H1 (cell line): Measurements from ENCODE around the gene OR11H12. TPM values are rescaled to one million over a fixed set of nuclear protein-coding genes. Genes with fewer than 3 reads are reported as not detected.
"Not testable (repeated sequence)": the region's sequence is repeated elsewhere in the genome, so short reads cannot be mapped to it uniquely, and the experiment has no call there.

Experiments used
- CTCF ChIA-PET: fragments of 300-600 bp; sonication (Branson Sonifier 250); formaldehyde crosslinking; loops from one replicate; lab custom pipeline; 2021; ENCODE audit not compliant: partially characterized antibody; lab: Charles Lee
- POLR2A ChIA-PET: fragments of 300-600 bp; sonication (Branson Sonifier 250); formaldehyde crosslinking; loops from one replicate; lab custom pipeline; 2021; ENCODE audit warnings: inconsistent platforms; ENCODE audit not compliant: partially characterized antibody; lab: Charles Lee
- DNase-seq, 2 experiments: peaks; one replicate each; pipeline versions ENCODE4 v3.0.0 to v3.0.0-alpha.2; 2010 to 2022; ENCODE audit warnings: low spot score in 2 of 2, low read depth in 1 of 2, mixed read lengths in 1 of 2
- FAIRE-seq: peaks from 2 replicates; lab custom pipeline; 2011; peaks lifted over from hg19 to GRCh38; lab: Jason Lieb, UNC
- H2AFZ ChIP-seq: 2 replicates; pipeline ENCODE4 v1.8.1; 2012; ENCODE audit warnings: low read length, inconsistent platforms
- H2AK5ac ChIP-seq: 2 replicates; pipeline ENCODE4 v1.6.1; 2013; ENCODE audit warnings: low read depth, low read length
- H2BK120ac ChIP-seq: replicated peaks from 2 replicates; pipeline ENCODE3; 2013; ENCODE audit warnings: low read depth, low read length, inconsistent platforms
- H2BK12ac ChIP-seq: 2 replicates; pipeline ENCODE4 v1.6.1; 2013; ENCODE audit warnings: low read depth, low read length
- H2BK15ac ChIP-seq: 2 replicates; pipeline ENCODE4 v1.6.1; 2013; ENCODE audit warnings: low read length
- H2BK20ac ChIP-seq: 2 replicates; pipeline ENCODE4 v1.6.1; 2013; ENCODE audit warnings: low read length
- H2BK5ac ChIP-seq: 2 replicates; pipeline ENCODE4 v1.6.1; 2013; ENCODE audit warnings: low read depth, low read length
- H3K14ac ChIP-seq: 2 replicates; pipeline ENCODE4 v1.6.1; 2013; ENCODE audit warnings: inconsistent platforms; ENCODE audit not compliant: insufficient read length
- H3K18ac ChIP-seq: 2 replicates; pipeline ENCODE4 v1.6.1; 2013; ENCODE audit warnings: low read length; ENCODE audit errors: extremely low read depth
- H3K23ac ChIP-seq: 2 replicates; pipeline ENCODE4 v1.6.1; 2013; ENCODE audit warnings: inconsistent platforms; ENCODE audit not compliant: insufficient read length
- H3K23me2 ChIP-seq: 2 replicates; pipeline ENCODE4 v1.6.1; 2013; ENCODE audit warnings: low read depth, low read length
- H3K27ac ChIP-seq: 2 replicates; pipeline ENCODE4 v1.6.1; 2011; ENCODE audit warnings: low read depth, low read length, inconsistent platforms
- H3K27me3 ChIP-seq, 4 experiments: replicated peaks in 1 of 4; 1 replicate in 1 of 4; 2 replicates in 3 of 4; pipeline versions ENCODE4 v1.6.1 to v1.8.1; 2011 to 2013; ENCODE audit warnings: low read length in 3 of 4, mild to moderate bottlenecking in 3 of 4, inconsistent platforms in 2 of 4, mixed read lengths in 2 of 4, moderate library complexity in 1 of 4; ENCODE audit not compliant: control insufficient read depth in 3 of 4, insufficient read depth in 3 of 4; ENCODE audit errors: extremely low read depth in 1 of 4
- H3K36me3 ChIP-seq, 4 experiments: 2 replicates each; pipeline versions ENCODE4 v1.6.1 to v1.8.1; 2011 to 2013; ENCODE audit warnings: mild to moderate bottlenecking in 4 of 4, low read length in 3 of 4, moderate library complexity in 2 of 4, control low read depth in 1 of 4, inconsistent platforms in 1 of 4; ENCODE audit not compliant: insufficient read depth in 4 of 4, control insufficient read depth in 2 of 4
- H3K4ac ChIP-seq: replicated peaks from 2 replicates; pipeline ENCODE3; 2013; ENCODE audit warnings: low read length, low read depth, mixed read lengths, inconsistent platforms; ENCODE audit not compliant: insufficient read length
- H3K4me1 ChIP-seq, 4 experiments: replicated peaks in 1 of 4; 1 replicate in 1 of 4; 2 replicates in 3 of 4; pipeline versions ENCODE4 v1.6.1 to v1.8.1; 2011 to 2013; ENCODE audit warnings: low read length in 3 of 4, inconsistent platforms in 2 of 4, mixed read lengths in 1 of 4; ENCODE audit not compliant: insufficient read depth in 4 of 4, control insufficient read depth in 3 of 4
- H3K4me2 ChIP-seq, 2 experiments: 2 replicates each; pipeline versions ENCODE4 v1.6.1 to v1.8.1; 2011 to 2013; ENCODE audit warnings: low read depth in 2 of 2, low read length in 2 of 2, control low read depth in 1 of 2, inconsistent platforms in 1 of 2, mild to moderate bottlenecking in 1 of 2; ENCODE audit not compliant: insufficient read depth in 1 of 2
- H3K4me3 ChIP-seq, 4 experiments: fragments of 200-600, 300-600 bp in 1 of 4; sonication (generic), shearing (Covaris generic), sonication (Bioruptor Twin) in 1 of 4; 2 replicates each; pipeline versions ENCODE4 v1.5.1 to v1.8.1; 2011 to 2016; ENCODE audit warnings: low read length in 4 of 4, low read depth in 3 of 4, control low read depth in 2 of 4, inconsistent platforms in 2 of 4, mild to moderate bottlenecking in 2 of 4, mixed read lengths in 1 of 4, moderate library complexity in 1 of 4; ENCODE audit not compliant: insufficient read depth in 2 of 4; ENCODE audit errors: extremely low read depth in 1 of 4
- H3K56ac ChIP-seq: replicated peaks from 2 replicates; pipeline ENCODE3; 2013; ENCODE audit warnings: low read depth, mild to moderate bottlenecking, mixed read lengths, low read length, inconsistent platforms; ENCODE audit not compliant: insufficient read length
- H3K79me1 ChIP-seq: 2 replicates; pipeline ENCODE4 v1.6.1; 2013; ENCODE audit warnings: low read depth, low read length, control low read depth
- H3K79me2 ChIP-seq, 2 experiments: 2 replicates each; pipeline versions ENCODE4 v1.6.1 to v1.8.1; 2012 to 2013; ENCODE audit warnings: low read length in 2 of 2, mild to moderate bottlenecking in 2 of 2, inconsistent platforms in 1 of 2; ENCODE audit not compliant: insufficient read depth in 2 of 2, control insufficient read depth in 1 of 2
- H3K9ac ChIP-seq, 4 experiments: replicated peaks in 1 of 4; 1 replicate in 1 of 4; 2 replicates in 3 of 4; pipeline versions ENCODE4 v1.6.1 to v1.8.1; 2011 to 2013; ENCODE audit warnings: low read depth in 3 of 4, low read length in 3 of 4, control low read depth in 2 of 4, mild to moderate bottlenecking in 2 of 4, moderate library complexity in 2 of 4, inconsistent platforms in 1 of 4; ENCODE audit errors: extremely low read depth in 1 of 4
- H3K9me3 ChIP-seq, 2 experiments: 2 replicates each; pipeline versions ENCODE4 v1.6.1 to v1.8.1; 2012 to 2013; ENCODE audit warnings: mild to moderate bottlenecking in 2 of 2, moderate library complexity in 2 of 2, control low read depth in 1 of 2, inconsistent platforms in 1 of 2, low read depth in 1 of 2, low read length in 1 of 2, mixed read lengths in 1 of 2; ENCODE audit not compliant: insufficient read depth in 2 of 2
- H4K20me1 ChIP-seq, 2 experiments: replicated peaks in 1 of 2; 2 replicates each; pipeline versions ENCODE3 to v1.8.1; 2011 to 2013; ENCODE audit warnings: inconsistent platforms in 2 of 2, low read length in 2 of 2, mild to moderate bottlenecking in 1 of 2; ENCODE audit not compliant: insufficient read depth in 2 of 2, control insufficient read depth in 1 of 2
- H4K5ac ChIP-seq: 2 replicates; pipeline ENCODE4 v1.6.1; 2013; ENCODE audit warnings: low read length, low read depth, mixed read lengths, inconsistent platforms; ENCODE audit not compliant: insufficient read length
- H4K8ac ChIP-seq: 2 replicates; pipeline ENCODE4 v1.8.0; 2013; ENCODE audit warnings: mild to moderate bottlenecking, moderate library complexity, low read length, inconsistent platforms; ENCODE audit not compliant: insufficient read depth; ENCODE audit errors: extremely low read depth
- H4K91ac ChIP-seq: replicated peaks from 2 replicates; pipeline ENCODE3; 2013; ENCODE audit warnings: low read length, mixed read lengths, inconsistent platforms; ENCODE audit not compliant: insufficient read length
- WGBS, 2 experiments: shearing (Covaris generic) in 1 of 2; methylation state at CpG; one replicate each; pipeline versions ENCODE4 v1.1.6 to v1.1.7; 2013 to 2015; ENCODE audit warnings: low lambda C conversion rate in 2 of 2, mixed read lengths in 2 of 2, inconsistent platforms in 1 of 2, low coverage in 1 of 2, missing lambda C conversion rate in 1 of 2; ENCODE audit not compliant: insufficient replicate concordance in 2 of 2, insufficient coverage in 1 of 2, insufficient read length in 1 of 2; ENCODE audit errors: extremely low coverage in 1 of 2, missing lambda C conversion rate in 1 of 2; 5-methylcytosine and 5-hydroxymethylcytosine counted together
- polyA plus RNA-seq, 7 experiments: library from polyadenylated mRNA; depleted of rRNA in 3 of 7; stranded (reverse) in 5 of 7; unstranded in 2 of 7; fragments of >200 nt in 5 of 7; fragments of 200-250 nt in 2 of 7; gene quantifications; 1 replicate in 5 of 7; 2 replicates in 1 of 7; 4 replicates in 1 of 7; pipeline versions ENCODE4 v1.2.1 to v1.2.3, GENCODE V29; 2011 to 2013; ENCODE audit warnings: missing spikeins in 2 of 7, mixed read lengths in 2 of 7
- total RNA-seq: library from RNA; stranded (reverse); fragmentation: NEBNext Ultra II Directional; extraction: Animal tissue kit (Norgen Biotek cat#: 25700); gene quantifications from 2 replicates; pipeline ENCODE4 v1.2.1, GENCODE V29; 2021

The OR11H12 gene
- total and polyA plus RNA-seq, 2 of the 8 experiments (the other 6 are each of a cell fraction or from before 2014, with no cell fraction given) = not detected

- H3K9ac ChIP-seq, FAIRE-seq, H3K23me2 ChIP-seq, H2BK15ac ChIP-seq, H2AFZ ChIP-seq, H3K18ac ChIP-seq, H3K36me3 ChIP-seq, H2BK5ac ChIP-seq, H3K4me2 ChIP-seq, H3K4me3 ChIP-seq, H4K5ac ChIP-seq, H4K20me1 ChIP-seq, H3K79me1 ChIP-seq, POLR2A ChIA-PET, H3K27ac ChIP-seq, H4K91ac ChIP-seq, H3K79me2 ChIP-seq, CTCF ChIA-PET, H3K23ac ChIP-seq, H2AK5ac ChIP-seq, H2BK20ac ChIP-seq, H3K14ac ChIP-seq, H4K8ac ChIP-seq, H3K56ac ChIP-seq, H2BK12ac ChIP-seq, H3K4me1 ChIP-seq, DNase-seq, H3K4ac ChIP-seq, H2BK120ac ChIP-seq, H3K27me3 ChIP-seq, H3K9me3 ChIP-seq: not testable (repeated sequence)
- 15% methylated on average over 2 of the region's 4 CpGs; no CpG with 5 or more reads in 1 of the 2 experiments for WGBS, 2 experiments
These were observed 37.9 kb downstream of the OR11H12 start for GRCh38 chr14:18638785-18639184.

GRCh38 chr14:18646075-18646730 lies 45.3 kb downstream of the OR11H12 start:
- POLR2A ChIA-PET, H3K9ac ChIP-seq, H3K4me2 ChIP-seq, H3K23ac ChIP-seq, DNase-seq, H3K14ac ChIP-seq, H3K4me3 ChIP-seq, H3K79me1 ChIP-seq, H2AK5ac ChIP-seq, H4K20me1 ChIP-seq, H2AFZ ChIP-seq, H2BK20ac ChIP-seq, H3K27ac ChIP-seq, H2BK5ac ChIP-seq, H4K91ac ChIP-seq, H3K36me3 ChIP-seq, H2BK12ac ChIP-seq, CTCF ChIA-PET, H3K27me3 ChIP-seq, H2BK15ac ChIP-seq, H3K18ac ChIP-seq, H3K4ac ChIP-seq, H3K56ac ChIP-seq, H3K9me3 ChIP-seq, H4K5ac ChIP-seq, H3K4me1 ChIP-seq, H3K79me2 ChIP-seq, FAIRE-seq, H3K23me2 ChIP-seq, H2BK120ac ChIP-seq, H4K8ac ChIP-seq: not testable (repeated sequence)
- WGBS, 2 experiments = 90% methylated on average over 5 of the region's 45 CpGs; no CpG with 5 or more reads in 1 of the 2 experiments
